PC-9 (cell line): ENCODE measurements around the gene SLC5A12. TPM values are rescaled to one million over a fixed set of nuclear protein-coding genes. Genes with fewer than 3 reads are reported as not detected.

Experiments used
- BruUV-seq: library from RNA; stranded (reverse); fragments of 400-500 nt; replicated peaks from 2 replicates; lab custom pipeline; 2021; lab: Mats Ljungman, UMichigan
- CTCF ChIA-PET: fragments of 300-600 bp; sonication (Branson Sonifier 250); formaldehyde crosslinking; loops from one replicate; lab custom pipeline; 2022; ENCODE audit warnings: antibody characterized with exemption; lab: Charles Lee
- POLR2A ChIA-PET: fragments of 300-600 bp; sonication (Branson Sonifier 250); formaldehyde crosslinking; loops from one replicate; lab custom pipeline; 2022; ENCODE audit warnings: antibody characterized with exemption; ENCODE audit not compliant: unreplicated experiment; lab: Charles Lee
- DNase-seq, 2 experiments: peaks; one replicate each; pipeline versions ENCODE4 v3.0.0 to v3.0.0-alpha.2; 2015 to 2022; ENCODE audit warnings: mixed read lengths in 1 of 2
- H2AFZ ChIP-seq: fragments of 200-600 bp; sonication (generic); 2 replicates; pipeline ENCODE4 v1.8.1; 2017; ENCODE audit warnings: antibody characterized with exemption
- H3F3A ChIP-seq: fragments of 200-600 bp; sonication (generic); 2 replicates; pipeline ENCODE4 v1.8.1; 2017; ENCODE audit warnings: antibody characterized with exemption, mild to moderate bottlenecking, low read depth; ENCODE audit not compliant: insufficient read depth
- H3K27ac ChIP-seq: fragments of 200-600 bp; sonication (generic); 2 replicates; pipeline ENCODE4 v1.6.1; 2016; ENCODE audit warnings: mixed run types
- H3K27me3 ChIP-seq: fragments of 200-600 bp; sonication (generic); 2 replicates; pipeline ENCODE4 v1.6.1; 2016; ENCODE audit warnings: low read depth, mixed run types; ENCODE audit not compliant: insufficient read depth
- H3K36me3 ChIP-seq: fragments of 200-600 bp; sonication (generic); 2 replicates; pipeline ENCODE4 v1.6.1; 2016; ENCODE audit warnings: low read depth, mixed run types
- H3K4me1 ChIP-seq: fragments of 200-600 bp; sonication (generic); replicated peaks from 2 replicates; pipeline ENCODE4 v1.6.1; 2016; ENCODE audit warnings: mixed run types; ENCODE audit not compliant: insufficient read depth
- H3K4me2 ChIP-seq: fragments of 200-600 bp; sonication (generic); 2 replicates; pipeline ENCODE4 v1.6.1; 2017; ENCODE audit warnings: mixed run types
- H3K4me3 ChIP-seq: fragments of 200-600 bp; sonication (generic); 2 replicates; pipeline ENCODE4 v1.6.1; 2016; ENCODE audit warnings: mixed run types
- H3K79me2 ChIP-seq: fragments of 200-600 bp; sonication (generic); 2 replicates; pipeline ENCODE4 v1.6.1; 2017; ENCODE audit warnings: low read depth, mixed run types
- H3K9me2 ChIP-seq: fragments of 200-600 bp; sonication (generic); 2 replicates; pipeline ENCODE4 v1.8.1; 2017; ENCODE audit warnings: mild to moderate bottlenecking; ENCODE audit not compliant: insufficient read depth
- H3K9me3 ChIP-seq: fragments of 200-600 bp; sonication (generic); 2 replicates; pipeline ENCODE4 v1.8.1; 2016; ENCODE audit warnings: low read depth; ENCODE audit not compliant: insufficient read depth
- H4K20me1 ChIP-seq: fragments of 200-600 bp; sonication (generic); 2 replicates; pipeline ENCODE4 v1.8.1; 2017; ENCODE audit not compliant: insufficient read depth
- CTCF ChIP-seq: fragments of 200-600 bp; sonication (generic); conservative IDR thresholded peaks from 2 replicates; pipeline ENCODE4 v1.6.1; 2017; ENCODE audit warnings: mixed run types, antibody characterized with exemption, mild to moderate bottlenecking, moderate library complexity
- EZH2 ChIP-seq: fragments of 200-600 bp; sonication (generic); IDR thresholded peaks from 2 replicates; pipeline ENCODE4 v1.8.0; 2017; ENCODE audit warnings: antibody characterized with exemption, low read depth
- intact Hi-C: fragments of 100-400 bp; cut with micrococcal nuclease; formaldehyde crosslinking; loops from one replicate; pipeline ENCODE4 v1.10.0; 2022; ENCODE audit not compliant: unreplicated experiment
- total RNA-seq: library from RNA; stranded (reverse); gene quantifications from 2 replicates; pipeline ENCODE4 v1.2.3, GENCODE V29; 2021

SLC5A12 gene
- total RNA-seq, 1 experiment from 2014 or later: not detected

- DNase-seq: no peak
- Histone ChIP-seq H3K36me3 (no peaks in the 10 kb centered on the region), H3K9me3 (no peaks in the 10 kb centered on the region), H3K27ac (no peak overlapping the region), H3K4me2 (no peak overlapping the region), H4K20me1 (no peaks in the 10 kb centered on the region), H3F3A (no peaks in the 10 kb centered on the region), H3K4me3 (no peak overlapping the region), H3K4me1 (no peaks in the 10 kb centered on the region), H3K79me2 (no peaks in the 10 kb centered on the region), H3K27me3 (no peaks in the 10 kb centered on the region), H3K9me2 (no peaks in the 10 kb centered on the region), H2AFZ (no peak overlapping the region)
- ChIA-PET POLR2A (no interaction called here), CTCF (no interaction called here)
- BruUV-seq: no TSS peak
- no peak for TF ChIP-seq EZH2
- no peak for TF ChIP-seq CTCF
- intact Hi-C loops: no loop called here
Measured at GRCh38 chr11:26762089-26762488, 40.2 kb upstream of the SLC5A12 start.

GRCh38 chr11:26761361-26761809 is 39.5 kb upstream of the SLC5A12 start:
- no peaks in the 10 kb centered on the region for H3K79me2 ChIP-seq
- H3K27me3 ChIP-seq: no peaks in the 10 kb centered on the region
- ChIA-PET POLR2A (no interaction called here), CTCF (no interaction called here)
- H3K27ac ChIP-seq: no peak overlapping the region
- DNase-seq: no peak
- H3K4me3 ChIP-seq: no peak overlapping the region
- no peaks in the 10 kb centered on the region for H3K9me2 ChIP-seq
- intact Hi-C loops: no loop called here
- no peak overlapping the region for H3K4me2 ChIP-seq
- no peaks in the 10 kb centered on the region for H3F3A ChIP-seq
- H2AFZ ChIP-seq: no peak overlapping the region
- no peaks in the 10 kb centered on the region for H3K4me1 ChIP-seq
- no peaks in the 10 kb centered on the region for H4K20me1 ChIP-seq
- BruUV-seq: no TSS peak
- TF ChIP-seq EZH2: no peak
- no peak for TF ChIP-seq CTCF
- no peaks in the 10 kb centered on the region for H3K9me3 ChIP-seq
- H3K36me3 ChIP-seq: no peaks in the 10 kb centered on the region

GRCh38 chr11:26757995-26758394 is 36.1 kb upstream of the SLC5A12 start:
- POLR2A ChIA-PET: no interaction called here

More at GRCh38 chr11:26757995-26758394, 36.1 kb upstream of the SLC5A12 start:
- Histone ChIP-seq H3K4me3 (no peak overlapping the region), H4K20me1 (no peaks in the 10 kb centered on the region), H2AFZ (no peak overlapping the region), H3K36me3 (no peaks in the 10 kb centered on the region), H3K9me2 (no peaks in the 10 kb centered on the region), H3F3A (no peaks in the 10 kb centered on the region), H3K27me3 (no peaks in the 10 kb centered on the region), H3K9me3 (no peaks in the 10 kb centered on the region), H3K27ac (no peak overlapping the region), H3K79me2 (no peaks in the 10 kb centered on the region), H3K4me1 (no peaks in the 10 kb centered on the region), H3K4me2 (no peak overlapping the region)
- TF ChIP-seq CTCF (no peak), EZH2 (no peak)
- DNase-seq: no peak
- intact Hi-C loops: no loop called here
- CTCF ChIA-PET: no interaction called here
- BruUV-seq: no TSS peak
